Neural cell (in vitro differentiated cells): ENCODE results near the gene SNX10. TPM values are rescaled to one million over a fixed set of nuclear protein-coding genes. Genes with fewer than 3 reads are reported as not detected.

ENCODE experiments used
- H2AFZ ChIP-seq: fragments of 200-600, 300-800 bp; sonication (generic), shearing (Covaris generic); 2 replicates; pipeline ENCODE4 v1.6.0; 2014; ENCODE audit warnings: low read depth, mild to moderate bottlenecking, antibody characterized with exemption, low read length, moderate library complexity
- H3F3A ChIP-seq: fragments of 200-600 bp; shearing (Covaris generic); 2 replicates; pipeline ENCODE4 v1.6.1; 2016; ENCODE audit warnings: mild to moderate bottlenecking, moderate library complexity, mixed read lengths, antibody characterized with exemption, low read length; ENCODE audit not compliant: insufficient read depth, poor library complexity, severe bottlenecking
- H3K27ac ChIP-seq: fragments of 200-600, 300-800 bp; sonication (generic), shearing (Covaris generic); 2 replicates; pipeline ENCODE4 v1.5.1; 2014; ENCODE audit warnings: mild to moderate bottlenecking, low read length, moderate library complexity
- H3K27me3 ChIP-seq: fragments of 300-800, 200-600 bp; sonication (generic), shearing (Covaris generic); 2 replicates; pipeline ENCODE4 v1.6.0; 2014; ENCODE audit warnings: mild to moderate bottlenecking, low read depth, low read length, moderate library complexity; ENCODE audit not compliant: insufficient read depth
- H3K36me3 ChIP-seq: fragments of 300-800, 200-600 bp; sonication (generic), shearing (Covaris generic); 2 replicates; pipeline ENCODE4 v1.5.1; 2014; ENCODE audit warnings: mild to moderate bottlenecking, antibody characterized with exemption, low read length, moderate library complexity; ENCODE audit not compliant: insufficient read depth
- H3K4me2 ChIP-seq: fragments of 300-800, 200-600 bp; sonication (generic), shearing (Covaris generic); 2 replicates; pipeline ENCODE4 v1.6.0; 2014; ENCODE audit warnings: mild to moderate bottlenecking, low read length
- H3K4me3 ChIP-seq: fragments of 300-800, 200-600 bp; sonication (generic), shearing (Covaris generic); 2 replicates; pipeline ENCODE4 v1.5.1; 2014; ENCODE audit warnings: mild to moderate bottlenecking, low read length, moderate library complexity
- H3K79me2 ChIP-seq: fragments of 200-600 bp; shearing (Covaris generic); replicated peaks from 2 replicates; pipeline ENCODE4 v1.6.0; 2014; ENCODE audit warnings: mild to moderate bottlenecking, low read length, moderate library complexity; ENCODE audit not compliant: insufficient read depth
- H3K9ac ChIP-seq: fragments of 300-800, 200-600 bp; sonication (generic), shearing (Covaris generic); 2 replicates; pipeline ENCODE4 v1.6.1; 2016; ENCODE audit warnings: mild to moderate bottlenecking, low read length, mixed read lengths
- H3K9me2 ChIP-seq: fragments of 200-600 bp; shearing (Covaris generic); 2 replicates; pipeline ENCODE4 v1.6.1; 2016; ENCODE audit warnings: mild to moderate bottlenecking, low read length, mixed read lengths; ENCODE audit not compliant: insufficient read depth
- H3K9me3 ChIP-seq: fragments of 200-600, 300-800 bp; sonication (generic), shearing (Covaris generic); 2 replicates; pipeline ENCODE4 v1.6.1; 2016; ENCODE audit warnings: mild to moderate bottlenecking, mixed run types, low read length, moderate library complexity, mixed read lengths
- H4K20me1 ChIP-seq: fragments of 200-600 bp; shearing (Covaris generic); 2 replicates; pipeline ENCODE4 v1.6.1; 2016; ENCODE audit warnings: mild to moderate bottlenecking, mixed run types; ENCODE audit not compliant: insufficient read depth
- EP300 ChIP-seq: fragments of 450-650 bp; conservative IDR thresholded peaks from 2 replicates; pipeline ENCODE4 v1.6.1; 2014; ENCODE audit warnings: antibody characterized with exemption, mild to moderate bottlenecking, moderate library complexity; ENCODE audit not compliant: poor library complexity, severe bottlenecking
- EZH2 ChIP-seq: fragments of 200-600, 300-800 bp; shearing (Covaris generic), sonication (generic); IDR thresholded peaks from 2 replicates; pipeline ENCODE4 v1.6.1; 2014; ENCODE audit warnings: antibody characterized with exemption, low read length, borderline replicate concordance, mild to moderate bottlenecking; ENCODE audit not compliant: insufficient read depth, poor library complexity, severe bottlenecking
- MXI1 ChIP-seq: fragments of 450-650 bp; conservative IDR thresholded peaks from 2 replicates; pipeline ENCODE4 v1.6.1; 2014; ENCODE audit warnings: antibody characterized with exemption, mild to moderate bottlenecking; ENCODE audit not compliant: poor library complexity, severe bottlenecking
- POLR2AphosphoS5 ChIP-seq: IDR thresholded peaks from 2 replicates; pipeline ENCODE4 v1.6.1; 2012
- RAD21 ChIP-seq: fragments of 450-650 bp; conservative IDR thresholded peaks from 2 replicates; pipeline ENCODE4 v1.6.1; 2014; ENCODE audit warnings: antibody characterized with exemption, mild to moderate bottlenecking, moderate library complexity
- REST ChIP-seq: IDR thresholded peaks from 2 replicates; pipeline ENCODE4 v1.6.1; 2012; ENCODE audit warnings: borderline replicate concordance
- SMC3 ChIP-seq: fragments of 450-650 bp; conservative IDR thresholded peaks from 2 replicates; pipeline ENCODE4 v1.6.1; 2014; ENCODE audit warnings: antibody characterized with exemption, mild to moderate bottlenecking, moderate library complexity; ENCODE audit not compliant: poor library complexity
- TAF1 ChIP-seq: IDR thresholded peaks from 2 replicates; pipeline ENCODE4 v1.6.1; 2012; ENCODE audit warnings: low read depth
- polyA plus RNA-seq: library from polyadenylated mRNA; depleted of rRNA; stranded (reverse); fragments of >200 nt; gene quantifications from 2 replicates; pipeline ENCODE4 v1.2.3, GENCODE V29; 2014
- TF ChIP-seq, protein P1 (sequence below): fragments of 450-650 bp; IDR thresholded peaks from 2 replicates; pipeline ENCODE4 v1.5.1; 2014; ENCODE audit warnings: antibody characterized with exemption, mild to moderate bottlenecking, moderate library complexity; ENCODE audit not compliant: poor library complexity, severe bottlenecking

The SNX10 gene
- polyA plus RNA-seq, 1 donor from 2014 or later = 25.6 TPM

DNA sequence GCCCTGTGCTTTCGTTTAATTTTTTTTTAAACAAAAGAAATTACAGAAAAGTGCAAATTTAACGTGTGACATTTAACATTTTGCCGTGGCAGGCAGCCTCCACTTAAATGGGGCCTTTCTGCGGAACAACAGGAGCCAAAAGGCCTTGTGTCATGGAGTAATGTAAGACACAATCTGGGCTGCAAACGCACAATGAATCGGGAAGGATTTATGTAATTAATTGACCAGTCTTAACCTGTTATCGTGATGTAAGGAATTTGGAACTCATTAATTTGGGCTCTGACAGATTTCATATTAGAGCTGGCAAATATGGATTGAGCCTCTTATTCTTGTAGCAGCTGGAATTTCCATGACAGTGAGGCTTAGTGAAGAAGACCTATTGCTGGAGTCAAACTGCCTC, 86.4 kb downstream of the SNX10 start:
- peak overlapping the region; percentile 78 for H3K4me3 ChIP-seq
- no peaks in the 10 kb centered on the region for H3K9me2 ChIP-seq
- peaks cover 28% of the 10 kb centered on the region for H3K79me2 ChIP-seq
- H3F3A ChIP-seq = no peaks in the 10 kb centered on the region
- H2AFZ ChIP-seq = no peak overlapping the region
- peak overlapping the region; percentile 98 for H3K9ac ChIP-seq
- no peaks in the 10 kb centered on the region for H4K20me1 ChIP-seq
- peak overlapping the region; percentile 48 for H3K4me2 ChIP-seq
- H3K9me3 ChIP-seq = no peaks in the 10 kb centered on the region
- H3K27ac ChIP-seq = peak overlapping the region; percentile 98
- TF ChIP-seq MXI1 (no peak), TAF1 (no peak), EP300 (no peak), SMC3 (no peak), POLR2AphosphoS5 (no peak)
- H3K36me3 ChIP-seq = no peaks in the 10 kb centered on the region
- H3K27me3 ChIP-seq = no peaks in the 10 kb centered on the region

DNA sequence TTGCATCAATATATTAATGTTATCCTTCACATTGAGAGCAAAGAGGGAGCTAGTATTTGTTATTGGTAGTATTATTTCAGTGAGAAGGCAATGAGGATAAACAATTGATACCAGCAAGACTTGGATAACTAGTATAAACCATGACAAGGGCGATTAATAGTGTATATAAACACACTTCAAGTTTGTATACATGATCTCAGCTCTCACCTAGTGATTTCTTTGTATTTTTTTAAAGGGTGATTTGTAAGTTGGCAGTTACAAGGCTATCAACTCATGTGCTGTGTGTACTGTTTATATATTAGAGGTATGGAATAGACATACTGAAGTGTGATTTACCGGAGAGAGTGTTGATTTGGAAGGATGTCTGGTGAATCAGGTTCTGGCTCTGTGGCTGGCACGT, 88.0 kb downstream of the SNX10 start:
- H2AFZ ChIP-seq = no peak overlapping the region
- no peak overlapping the region for H3K4me3 ChIP-seq
- H3F3A ChIP-seq = no peaks in the 10 kb centered on the region
- no peaks in the 10 kb centered on the region for H3K27me3 ChIP-seq
- no peak overlapping the region for H3K9ac ChIP-seq
- TF ChIP-seq MXI1 (no peak), EP300 (no peak), EZH2 (no peak), TAF1 (no peak), POLR2AphosphoS5 (no peak), RAD21 (no peak), SMC3 (no peak), REST (no peak)
- TF ChIP-seq, protein P1, sequence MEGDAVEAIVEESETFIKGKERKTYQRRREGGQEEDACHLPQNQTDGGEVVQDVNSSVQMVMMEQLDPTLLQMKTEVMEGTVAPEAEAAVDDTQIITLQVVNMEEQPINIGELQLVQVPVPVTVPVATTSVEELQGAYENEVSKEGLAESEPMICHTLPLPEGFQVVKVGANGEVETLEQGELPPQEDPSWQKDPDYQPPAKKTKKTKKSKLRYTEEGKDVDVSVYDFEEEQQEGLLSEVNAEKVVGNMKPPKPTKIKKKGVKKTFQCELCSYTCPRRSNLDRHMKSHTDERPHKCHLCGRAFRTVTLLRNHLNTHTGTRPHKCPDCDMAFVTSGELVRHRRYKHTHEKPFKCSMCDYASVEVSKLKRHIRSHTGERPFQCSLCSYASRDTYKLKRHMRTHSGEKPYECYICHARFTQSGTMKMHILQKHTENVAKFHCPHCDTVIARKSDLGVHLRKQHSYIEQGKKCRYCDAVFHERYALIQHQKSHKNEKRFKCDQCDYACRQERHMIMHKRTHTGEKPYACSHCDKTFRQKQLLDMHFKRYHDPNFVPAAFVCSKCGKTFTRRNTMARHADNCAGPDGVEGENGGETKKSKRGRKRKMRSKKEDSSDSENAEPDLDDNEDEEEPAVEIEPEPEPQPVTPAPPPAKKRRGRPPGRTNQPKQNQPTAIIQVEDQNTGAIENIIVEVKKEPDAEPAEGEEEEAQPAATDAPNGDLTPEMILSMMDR = no peak
- H3K79me2 ChIP-seq = peaks cover 12% of the 10 kb centered on the region
- no peaks in the 10 kb centered on the region for H3K9me2 ChIP-seq
- no peaks in the 10 kb centered on the region for H4K20me1 ChIP-seq
- no peak overlapping the region for H3K4me2 ChIP-seq
- H3K36me3 ChIP-seq = no peaks in the 10 kb centered on the region
- no peaks in the 10 kb centered on the region for H3K9me3 ChIP-seq
- H3K27ac ChIP-seq = no peak overlapping the region
